Endothelial cell of umbilical vein (primary cell): Measurements from ENCODE around the gene BCR. TPM values are rescaled to one million over a fixed set of nuclear protein-coding genes. Genes with fewer than 3 reads are reported as not detected.

Source experiments
- BruUV-seq: library from RNA; stranded (reverse); fragments of 400-500 nt; replicated peaks from 2 replicates; lab custom pipeline; 2021; lab: Mats Ljungman, UMichigan
- CTCF ChIA-PET: fragments of 300-600, 350-600 bp; sonication (Branson Sonifier 250); formaldehyde crosslinking; loops from one replicate; lab custom pipeline; 2021; ENCODE audit warnings: antibody characterized with exemption, inconsistent platforms; lab: Charles Lee
- POLR2A ChIA-PET: fragments of 300-600, 350-600 bp; sonication (Branson Sonifier 250); formaldehyde crosslinking; loops from one replicate; lab custom pipeline; 2021; ENCODE audit warnings: antibody characterized with exemption, inconsistent platforms; lab: Charles Lee
- DNase-seq: peaks from one replicate; pipeline ENCODE4 v3.0.0-alpha.2; 2011; ENCODE audit warnings: low read depth, low spot score
- FAIRE-seq: peaks from 2 replicates; lab custom pipeline; 2011; peaks lifted over from hg19 to GRCh38; lab: Jason Lieb, UNC
- H2AFZ ChIP-seq: 2 replicates; pipeline ENCODE4 v1.6.0; 2012; ENCODE audit warnings: low read depth, low read length, control low read depth, inconsistent platforms
- H3K27ac ChIP-seq: 2 replicates; pipeline ENCODE4 v1.5.1; 2011; ENCODE audit warnings: low read depth, mild to moderate bottlenecking, control low read depth, low read length, moderate library complexity; ENCODE audit not compliant: insufficient read depth
- H3K27me3 ChIP-seq, 2 experiments: 2 replicates each; pipeline versions ENCODE4 v1.6.0 to v1.6.1; 2011; ENCODE audit warnings: low read length in 2 of 2, mixed read lengths in 1 of 2; ENCODE audit not compliant: control insufficient read depth in 2 of 2, insufficient read depth in 2 of 2
- H3K36me3 ChIP-seq, 2 experiments: 2 replicates in 1 of 2; 3 replicates in 1 of 2; pipeline ENCODE4 v1.5.1; 2011; ENCODE audit warnings: low read length in 2 of 2, mild to moderate bottlenecking in 1 of 2, moderate library complexity in 1 of 2; ENCODE audit not compliant: control insufficient read depth in 2 of 2, insufficient read depth in 2 of 2; ENCODE audit errors: extremely low read depth in 1 of 2
- H3K4me1 ChIP-seq: 3 replicates; pipeline ENCODE4 v1.5.1; 2011; ENCODE audit warnings: mild to moderate bottlenecking, low read length; ENCODE audit not compliant: control insufficient read depth, insufficient read depth; ENCODE audit errors: extremely low read depth
- H3K4me2 ChIP-seq: 2 replicates; pipeline ENCODE4 v1.6.1; 2011; ENCODE audit warnings: low read length, control low read depth, mixed read lengths; ENCODE audit not compliant: insufficient read depth
- H3K4me3 ChIP-seq, 3 experiments: fragments of 200-600 bp in 1 of 3; sonication (generic), shearing (Covaris generic) in 1 of 3; replicated peaks in 1 of 3; 2 replicates each; pipeline ENCODE4 v1.5.1; 2011 to 2016; ENCODE audit warnings: control low read depth in 3 of 3, low read length in 3 of 3, mild to moderate bottlenecking in 2 of 3, inconsistent platforms in 1 of 3, low read depth in 1 of 3, moderate library complexity in 1 of 3; ENCODE audit not compliant: insufficient read depth in 1 of 3
- H3K79me2 ChIP-seq: 2 replicates; pipeline ENCODE4 v1.6.0; 2012; ENCODE audit warnings: low read length, inconsistent platforms; ENCODE audit not compliant: control insufficient read depth, insufficient read depth
- H3K9ac ChIP-seq: replicated peaks from 2 replicates; pipeline ENCODE3; 2011; ENCODE audit warnings: low read length, control low read depth; ENCODE audit not compliant: insufficient read depth; ENCODE audit errors: extremely low read depth
- H3K9me1 ChIP-seq: replicated peaks from 3 replicates; pipeline ENCODE4 v1.6.0; 2011; ENCODE audit warnings: mild to moderate bottlenecking, low read length; ENCODE audit not compliant: control insufficient read depth, insufficient read depth; ENCODE audit errors: extremely low read depth
- H3K9me3 ChIP-seq: replicated peaks from 2 replicates; pipeline ENCODE4 v1.5.1; 2012; ENCODE audit warnings: low read length, inconsistent platforms; ENCODE audit not compliant: control insufficient read depth, insufficient read depth
- H4K20me1 ChIP-seq: replicated peaks from 2 replicates; pipeline ENCODE3; 2011; ENCODE audit warnings: mild to moderate bottlenecking, low read length; ENCODE audit not compliant: control insufficient read depth, insufficient read depth; ENCODE audit errors: extremely low read depth
- CTCF ChIP-seq, 2 donors: IDR thresholded peaks; 1 replicate in 1 of 2; 2 replicates in 1 of 2; pipeline ENCODE4 v1.5.1; 2011; ENCODE audit warnings: low read length in 2 of 2, mild to moderate bottlenecking in 2 of 2, moderate library complexity in 2 of 2, control low read depth in 1 of 2, inconsistent platforms in 1 of 2, low read depth in 1 of 2; ENCODE audit not compliant: insufficient read depth in 1 of 2; ENCODE audit errors: extremely low read depth in 1 of 2
- EZH2 ChIP-seq: IDR thresholded peaks from 2 replicates; pipeline ENCODE4 v1.6.1; 2012; ENCODE audit warnings: borderline replicate concordance, low read depth, mild to moderate bottlenecking, moderate library complexity, low read length, inconsistent platforms; ENCODE audit not compliant: severe bottlenecking
- FOS ChIP-seq: IDR thresholded peaks from 2 replicates; pipeline ENCODE4 v1.6.1; 2011; ENCODE audit warnings: mild to moderate bottlenecking, low read length, moderate library complexity, borderline replicate concordance; ENCODE audit not compliant: insufficient read depth
- GATA2 ChIP-seq: IDR thresholded peaks from 2 replicates; pipeline ENCODE4 v1.7.0; 2011; ENCODE audit warnings: low read depth, mild to moderate bottlenecking, moderate library complexity, mixed read lengths, low read length; ENCODE audit not compliant: insufficient read length, insufficient read depth
- JUN ChIP-seq: IDR thresholded peaks from 2 replicates; pipeline ENCODE4 v1.6.1; 2011; ENCODE audit warnings: borderline replicate concordance, low read depth; ENCODE audit not compliant: insufficient read length, insufficient read depth
- MAX ChIP-seq: IDR thresholded peaks from 2 replicates; pipeline ENCODE4 v1.6.1; 2011; ENCODE audit not compliant: insufficient read depth, insufficient read length
- MYC ChIP-seq: IDR thresholded peaks from one replicate; pipeline ENCODE4 v1.6.1; 2011; ENCODE audit warnings: mild to moderate bottlenecking, low read depth, low read length
- POLR2A ChIP-seq: IDR thresholded peaks from 2 replicates; pipeline ENCODE4 v1.6.1; 2012; ENCODE audit warnings: low read depth, mild to moderate bottlenecking, control low read depth, low read length
- POLR2AphosphoS5 ChIP-seq: IDR thresholded peaks from 2 replicates; pipeline ENCODE4 v1.6.1; 2012; ENCODE audit warnings: low read depth, mild to moderate bottlenecking, control low read depth, low read length, moderate library complexity; ENCODE audit not compliant: insufficient read depth
- dilution Hi-C: fragments of 300-500 bp; cut with MboI; formaldehyde crosslinking; loops from one replicate; pipeline ENCODE4 v1.15.0; 2019; ENCODE audit warnings: low sequenced_read_pairs; ENCODE audit not compliant: extremely low pct_ligation_motif_present
- intact Hi-C: fragments of 100-400 bp; cut with micrococcal nuclease; formaldehyde crosslinking; loops from one replicate; pipeline ENCODE4 v1.10.0; 2022
- polyA plus RNA-seq, 4 experiments: library from polyadenylated mRNA; depleted of rRNA in 3 of 4; stranded (reverse) in 3 of 4; unstranded in 1 of 4; fragments of >200 nt; gene quantifications; 2 replicates each; pipeline versions ENCODE4 v1.2.1 to v1.2.3, GENCODE V29; 2011 to 2012; ENCODE audit warnings: missing spikeins in 1 of 4
- total RNA-seq: library from RNA; stranded (reverse); gene quantifications from 2 replicates; pipeline ENCODE4 v1.2.3, GENCODE V29; 2021

BCR gene
- total and polyA plus RNA-seq, 2 donors (not counting 3 experiments of a cell fraction or from before 2014, with no cell fraction given) = 129 to 141 TPM

DNA sequence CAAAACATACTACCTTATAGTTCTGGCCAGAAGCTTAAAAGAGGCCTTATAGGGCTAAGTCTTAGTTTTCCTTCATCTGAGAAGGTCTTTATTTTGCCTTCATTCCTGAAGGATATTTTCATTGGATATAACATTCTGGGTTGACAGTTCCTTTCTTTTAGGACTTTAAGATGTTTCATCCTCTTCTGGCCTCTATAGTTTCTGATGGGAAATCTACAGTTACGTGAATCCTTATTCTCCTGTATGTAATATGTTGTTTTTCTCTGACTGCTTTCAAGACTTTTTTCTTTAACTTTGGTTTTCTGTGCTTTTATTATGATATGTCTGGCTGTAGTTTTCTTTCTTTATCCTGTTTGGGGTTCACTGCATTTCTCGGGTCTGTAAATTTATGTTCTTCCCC is 48.2 kb downstream of the BCR start:
- Histone ChIP-seq H3K36me3 (peaks cover 0 to 3% of the 10 kb centered on the region in 2 experiments), H3K9me1 (no peaks in the 10 kb centered on the region), H4K20me1 (no peaks in the 10 kb centered on the region), H3K4me3 (no peak overlapping the region), H3K27me3 (no peaks in the 10 kb centered on the region), H3K4me1 (peaks cover 42% of the 10 kb centered on the region), H3K9ac (no peak overlapping the region), H3K79me2 (peaks cover 93% of the 10 kb centered on the region), H3K4me2 (no peak overlapping the region), H2AFZ (no peak overlapping the region), H3K9me3 (no peaks in the 10 kb centered on the region), H3K27ac (no peak overlapping the region)
- intact Hi-C loops (no loop called here), dilution Hi-C loops (no loop called here)
- BruUV-seq = no TSS peak
- CTCF ChIA-PET = interaction anchor here (0.9 kb wide), 1 partner anchor 9 kb away, joined by 3 read pairs; no protein-coding TSS in a partner anchor
- TF ChIP-seq CTCF (IDR thresholded peaks at IDR 0.05; ENCODE audit: extremely low read depth in 1 of 2, insufficient read depth in 1 of 2, low read depth in 1 of 2, low read length in 2 of 2) (no peak), MYC (no peak), POLR2A (no peak), FOS (no peak), JUN (no peak), GATA2 (no peak), MAX (no peak), EZH2 (no peak), POLR2AphosphoS5 (no peak)
- POLR2A ChIA-PET = no interaction called here
- FAIRE-seq (no peak), DNase-seq (no peak)
